GM21717 (cell line): ENCODE measurements around the gene CDKN2B-AS1.

ENCODE experiments used
- ATAC-seq: cut with Tn5 transposase; IDR thresholded peaks from one replicate; pipeline ENCODE4 v1.9.1; 2021; ENCODE audit warnings: mild to moderate bottlenecking, moderate library complexity; ENCODE audit not compliant: unreplicated experiment

CDKN2B-AS1 gene

DNA sequence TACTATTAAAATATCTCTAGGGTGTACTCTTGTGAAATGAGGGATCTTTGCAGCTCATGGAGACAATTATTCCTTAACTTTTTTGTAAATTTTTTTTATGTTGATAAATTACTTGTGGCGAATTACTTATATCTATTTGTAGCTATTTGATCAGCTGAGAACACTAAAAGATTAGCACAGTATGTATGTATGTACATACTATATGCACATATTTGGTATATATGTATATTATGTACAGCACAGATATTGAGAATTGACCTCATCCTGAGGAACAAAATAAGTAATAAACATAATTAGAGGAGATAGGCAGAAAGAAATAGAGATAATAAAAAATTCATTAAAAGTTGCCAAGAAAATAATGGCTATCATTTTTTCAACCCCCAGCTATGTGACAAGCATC is 12.2 kb upstream of the CDKN2B-AS1 start:
- no peak for ATAC-seq

DNA sequence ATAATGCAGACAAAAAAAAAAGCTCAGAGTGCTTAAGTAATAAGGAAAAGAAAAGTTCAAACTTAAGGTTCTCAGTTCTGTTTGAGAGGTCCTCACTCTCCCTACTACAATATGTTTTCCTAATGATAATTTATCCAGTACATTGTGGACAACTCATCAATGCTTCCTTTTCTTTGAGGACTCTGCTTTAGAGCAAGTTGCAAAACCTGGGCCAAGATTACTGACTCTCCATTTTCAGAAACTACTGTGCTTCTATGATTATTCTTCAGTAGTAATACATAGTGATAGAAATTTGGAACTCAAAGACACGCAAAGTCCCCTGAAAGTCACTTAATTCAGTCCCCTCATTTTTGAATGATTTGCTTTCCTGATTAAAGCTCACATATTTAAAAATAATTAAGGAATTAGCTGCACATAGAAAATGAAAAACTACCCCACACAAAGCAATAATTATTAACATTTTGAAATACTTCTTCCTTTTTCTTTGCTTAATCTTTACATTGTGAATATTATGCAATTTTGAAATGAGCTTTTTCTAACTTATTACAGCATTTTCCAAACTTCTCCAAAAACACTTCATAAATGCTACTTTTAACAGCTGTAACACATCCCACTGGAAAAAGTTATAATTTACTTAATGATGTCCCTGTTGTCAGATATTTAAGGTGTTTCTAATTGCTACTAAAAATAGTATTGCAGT is 11.6 kb upstream of the CDKN2B-AS1 start:
- ATAC-seq: no peak

DNA sequence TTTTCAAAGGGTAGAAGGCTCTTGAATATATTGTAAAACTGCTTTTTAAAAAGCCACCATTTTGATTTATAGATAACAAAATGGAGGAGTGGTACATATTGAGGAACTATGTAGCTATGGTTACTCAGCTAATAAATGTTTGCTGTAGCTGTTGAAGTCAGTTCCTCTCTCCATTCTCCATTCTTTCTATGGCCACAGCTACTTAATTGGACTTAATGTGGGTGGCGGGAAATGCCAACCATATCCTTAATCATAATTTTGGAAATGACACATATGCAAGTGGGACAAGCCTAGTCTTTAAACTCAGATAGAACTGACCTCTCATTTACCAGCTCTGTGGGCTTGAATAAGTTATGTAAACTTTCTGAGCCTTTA is 11.0 kb upstream of the CDKN2B-AS1 start:
- no peak for ATAC-seq

DNA sequence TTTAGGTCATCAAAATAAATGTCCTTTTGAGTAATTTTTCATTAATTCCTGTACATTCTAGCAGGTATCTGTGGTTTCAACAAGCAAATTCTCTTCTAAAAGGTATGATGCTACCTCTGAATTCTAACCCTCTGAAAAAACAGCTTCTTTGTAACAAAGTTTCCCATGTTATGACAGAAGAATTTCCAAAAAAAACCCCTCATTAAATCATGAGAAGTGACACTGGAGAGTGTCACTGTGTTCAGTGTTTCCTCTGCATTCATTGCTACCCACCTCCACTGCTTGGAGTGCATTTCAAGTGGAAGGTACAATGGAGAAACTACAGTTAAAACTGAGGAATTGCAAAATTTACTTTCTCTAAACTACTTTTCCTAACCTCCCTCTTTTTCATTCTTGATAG is 10.5 kb upstream of the CDKN2B-AS1 start:
- ATAC-seq: no peak

DNA sequence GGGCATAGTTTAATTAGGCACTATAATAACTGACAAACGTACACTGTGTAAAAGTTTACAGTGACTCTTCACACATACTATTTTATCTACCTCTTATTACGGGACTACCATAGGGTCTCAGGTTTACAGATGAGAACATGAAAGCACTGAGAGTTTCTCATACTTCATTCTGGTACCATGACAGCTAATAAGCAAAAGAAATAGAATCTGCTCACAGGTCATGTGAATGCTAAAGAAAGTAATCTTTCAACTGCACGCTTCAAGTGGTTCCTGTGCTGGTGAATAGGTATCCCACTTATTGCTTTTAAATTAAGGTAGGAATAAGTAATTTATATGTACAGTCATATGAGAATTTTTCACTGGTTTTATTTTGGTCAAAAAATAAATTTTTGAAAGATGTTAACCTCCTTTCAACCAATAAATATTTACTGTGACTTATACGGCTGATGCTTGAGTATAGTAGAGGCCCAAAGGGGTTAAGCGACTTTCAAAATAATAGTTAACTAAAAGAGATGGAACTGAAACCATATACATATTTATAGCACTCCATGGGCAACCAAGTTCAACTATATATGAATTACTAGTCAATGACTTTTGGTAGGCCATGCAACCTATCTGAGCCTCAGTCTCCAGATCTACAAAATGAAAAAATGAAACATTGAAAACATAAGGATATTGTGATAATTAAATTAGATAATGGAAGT is 8.5 kb upstream of the CDKN2B-AS1 start:
- ATAC-seq: no peak

DNA sequence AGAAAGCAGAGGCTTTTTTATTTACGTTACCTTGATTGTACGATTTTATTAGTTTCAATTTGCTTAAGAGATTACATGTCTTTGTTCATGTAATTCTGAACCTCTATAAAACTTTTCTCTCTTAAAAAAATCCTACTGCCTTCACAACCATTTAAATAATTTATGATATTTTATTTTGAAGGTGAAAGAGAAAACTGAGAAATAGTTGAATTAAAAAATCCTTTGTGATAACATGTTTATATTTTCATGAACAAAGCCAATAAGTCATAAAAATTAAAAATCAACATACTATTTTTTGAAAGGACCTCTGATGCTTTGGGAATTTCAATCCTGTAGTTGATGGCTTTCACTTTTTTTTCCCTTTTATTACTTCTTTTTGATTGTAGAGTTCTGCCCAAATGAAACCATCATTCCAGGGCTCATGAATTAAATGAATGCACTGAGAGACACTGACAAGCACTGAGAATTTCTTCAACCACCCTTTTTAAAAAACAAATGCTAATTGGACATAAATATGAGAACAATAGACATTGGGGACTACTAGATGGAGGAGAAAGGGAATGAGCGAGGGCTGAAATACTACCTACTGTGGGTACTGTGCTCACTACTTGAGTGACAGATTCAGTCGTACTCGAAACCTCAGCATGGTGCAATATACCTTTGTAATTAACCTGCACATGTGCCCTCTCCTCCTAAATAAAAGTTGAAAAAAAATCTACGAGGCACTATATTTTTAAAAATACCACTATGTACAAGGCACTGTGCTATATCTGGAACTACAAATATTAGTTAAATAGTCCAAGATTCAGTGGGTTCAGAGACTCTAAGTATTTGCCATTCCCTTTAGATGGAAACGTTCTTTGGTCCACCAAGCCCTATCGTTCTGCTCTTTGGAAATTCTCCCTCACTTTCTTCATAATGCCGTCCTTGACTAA is 6.3 kb upstream of the CDKN2B-AS1 start:
- ATAC-seq: no peak

DNA sequence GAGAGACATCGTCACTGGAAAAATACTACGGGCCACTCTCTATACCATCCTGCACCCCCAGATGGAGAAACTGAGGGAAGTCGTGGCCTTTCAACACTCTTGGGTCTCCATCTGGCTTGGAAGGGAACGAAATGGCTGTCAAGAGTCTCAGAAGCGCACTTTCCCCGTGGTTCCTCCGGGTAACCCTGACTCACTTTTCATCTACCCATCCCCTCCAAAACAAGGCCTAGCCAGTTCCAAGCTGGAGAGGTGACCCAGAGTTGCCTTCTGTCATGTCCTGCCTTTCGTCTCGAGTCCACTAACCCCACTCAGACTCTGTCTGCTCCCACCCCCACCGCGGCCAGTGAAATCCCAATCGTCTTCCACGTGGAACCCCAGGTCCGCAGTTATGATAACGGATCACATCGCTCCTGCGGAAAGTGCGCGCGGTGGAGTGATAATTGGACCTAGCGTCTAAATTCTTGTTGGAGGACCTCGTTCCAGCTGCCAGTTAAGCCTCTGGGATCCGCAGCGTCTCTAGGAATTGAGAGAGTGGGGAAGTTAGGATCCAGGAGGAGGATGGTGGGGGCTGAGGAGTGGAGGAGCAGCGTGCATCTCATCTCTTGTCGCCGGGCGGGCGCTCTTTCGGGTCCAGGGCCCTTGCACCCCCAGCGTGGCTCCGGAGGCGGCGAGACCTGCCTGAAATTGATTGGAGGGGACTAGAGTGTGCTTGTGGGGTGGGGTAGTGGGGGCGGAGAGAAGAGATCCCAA is 5.0 kb upstream of the CDKN2B-AS1 start:
- ATAC-seq: no peak

DNA sequence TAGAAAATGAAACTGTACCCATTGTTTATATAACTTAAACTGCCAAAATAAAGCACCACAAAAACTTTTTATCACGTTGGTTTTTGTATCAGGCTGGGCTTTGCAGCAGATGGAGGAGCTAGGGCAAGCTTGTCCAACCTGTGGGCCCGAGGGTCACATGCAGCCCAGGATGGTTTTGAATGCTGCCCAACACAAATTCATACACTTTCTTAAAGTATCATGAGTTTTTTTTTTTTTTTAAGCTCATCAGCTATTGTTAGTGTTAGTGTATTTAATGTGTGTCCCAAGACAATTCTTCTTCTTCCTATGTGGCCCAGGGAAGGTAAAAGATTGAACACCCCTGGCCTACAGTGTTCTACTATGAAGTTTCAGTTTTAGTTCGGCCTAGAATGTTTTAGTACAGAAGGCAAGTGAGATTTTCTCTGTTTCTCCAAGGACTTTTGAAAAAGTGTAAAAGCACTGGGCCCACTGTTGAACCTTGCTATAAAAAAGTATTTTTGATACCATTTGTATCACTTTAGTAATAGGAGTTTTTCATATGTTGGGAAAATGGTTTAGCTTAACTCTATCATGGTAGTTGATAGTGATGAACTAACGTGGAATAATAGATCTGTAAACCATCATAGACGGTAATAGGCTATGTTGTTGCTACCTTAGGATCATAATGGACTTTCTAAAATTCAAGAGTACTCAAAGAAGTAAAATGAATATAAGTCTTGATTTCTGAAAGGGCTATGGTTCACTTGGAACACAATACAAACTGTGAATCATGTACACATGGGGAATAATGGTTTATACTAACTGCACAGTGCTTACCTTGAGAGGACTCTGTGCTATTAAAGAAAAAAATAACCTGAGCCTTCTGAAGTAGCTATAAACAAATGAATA is 3.3 kb upstream of the CDKN2B-AS1 start:
- ATAC-seq: no peak

DNA sequence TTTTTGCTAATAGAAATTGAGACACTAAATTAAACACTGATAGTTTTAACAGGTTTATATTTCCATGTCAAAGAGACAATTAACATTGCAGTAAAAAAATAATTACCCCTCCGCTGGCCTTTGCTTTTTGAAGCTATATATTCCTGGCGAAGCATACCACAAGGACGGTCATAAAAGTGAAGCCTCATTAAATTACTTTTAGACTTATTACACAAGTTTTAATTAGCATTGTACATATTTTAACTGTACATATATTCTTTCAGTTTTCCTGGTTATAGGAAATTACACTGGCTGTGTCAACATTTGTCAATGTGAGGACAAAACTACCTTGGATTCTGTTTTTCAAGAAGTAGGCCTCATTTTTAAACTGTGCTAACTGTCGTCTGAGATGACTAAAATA is 1.6 kb upstream of the CDKN2B-AS1 start:
- no peak for ATAC-seq

DNA sequence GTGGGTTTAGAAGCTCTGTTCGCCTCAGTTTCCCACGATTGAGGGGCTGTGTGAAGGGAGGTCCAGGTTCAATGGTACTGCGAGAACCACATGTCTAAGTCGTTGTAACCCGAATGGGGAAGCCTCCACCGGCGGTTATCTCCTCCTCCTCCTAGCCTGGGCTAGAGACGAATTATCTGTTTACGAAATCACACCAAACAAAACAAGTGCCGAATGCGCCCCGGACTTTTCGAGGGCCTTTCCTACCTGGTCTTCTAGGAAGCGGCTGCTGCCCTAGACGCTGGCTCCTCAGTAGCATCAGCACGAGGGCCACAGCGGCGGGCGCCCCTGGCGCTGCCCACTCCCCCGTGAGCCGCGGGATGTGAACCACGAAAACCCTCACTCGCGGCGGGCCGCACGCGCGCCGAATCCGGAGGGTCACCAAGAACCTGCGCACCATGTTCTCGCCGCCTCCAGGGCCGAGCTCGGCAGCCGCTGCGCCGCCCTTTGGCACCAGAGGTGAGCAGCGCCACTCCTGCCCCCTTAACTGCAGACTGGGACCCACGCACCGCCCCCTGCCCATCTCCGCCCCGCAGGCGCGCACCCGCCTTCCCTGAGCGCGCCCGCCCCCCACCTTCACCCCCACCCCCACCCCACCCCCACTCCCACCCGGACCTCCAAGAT is 567 bp upstream of the CDKN2B-AS1 start, which contains the start of gene CDKN2A:
CDKN2A (minus strand) TSS at position 500 of the 663 bp plus-strand sequence.
- peak; percentile 45 for ATAC-seq

DNA sequence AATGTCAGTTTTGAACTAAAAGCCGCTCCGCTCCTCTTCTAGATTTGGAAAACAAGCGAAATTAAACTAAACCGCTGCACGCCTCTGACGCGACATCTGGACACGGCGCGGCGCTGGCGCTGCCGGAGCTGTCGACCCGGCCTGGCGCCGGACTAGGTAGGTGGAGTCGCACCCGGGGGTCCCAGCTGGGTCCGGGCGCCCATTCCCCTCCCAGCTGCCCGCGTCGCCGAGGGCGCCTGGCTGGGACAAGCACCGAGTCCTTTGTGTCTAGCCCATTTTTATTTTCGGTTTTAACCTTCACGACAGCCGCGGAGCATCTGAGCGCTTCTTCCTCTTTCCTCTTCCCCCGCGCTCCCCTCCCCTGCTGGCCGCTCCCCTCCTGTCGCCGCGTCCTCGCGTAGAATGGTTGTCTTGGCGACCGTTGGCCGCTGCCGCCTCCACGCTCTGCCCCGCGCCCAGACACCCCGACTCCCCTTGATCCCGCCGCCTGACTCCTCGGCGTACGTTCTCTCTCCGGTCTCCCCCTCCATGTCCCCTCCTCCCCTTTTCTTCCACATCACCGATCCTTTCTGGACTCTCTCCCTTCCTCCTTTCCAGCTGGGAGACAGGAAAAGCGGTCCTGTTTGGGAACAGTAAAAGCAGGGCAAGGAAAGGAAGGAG is 545 bp downstream of the CDKN2B-AS1 start:
- ATAC-seq: peak; percentile 91

DNA sequence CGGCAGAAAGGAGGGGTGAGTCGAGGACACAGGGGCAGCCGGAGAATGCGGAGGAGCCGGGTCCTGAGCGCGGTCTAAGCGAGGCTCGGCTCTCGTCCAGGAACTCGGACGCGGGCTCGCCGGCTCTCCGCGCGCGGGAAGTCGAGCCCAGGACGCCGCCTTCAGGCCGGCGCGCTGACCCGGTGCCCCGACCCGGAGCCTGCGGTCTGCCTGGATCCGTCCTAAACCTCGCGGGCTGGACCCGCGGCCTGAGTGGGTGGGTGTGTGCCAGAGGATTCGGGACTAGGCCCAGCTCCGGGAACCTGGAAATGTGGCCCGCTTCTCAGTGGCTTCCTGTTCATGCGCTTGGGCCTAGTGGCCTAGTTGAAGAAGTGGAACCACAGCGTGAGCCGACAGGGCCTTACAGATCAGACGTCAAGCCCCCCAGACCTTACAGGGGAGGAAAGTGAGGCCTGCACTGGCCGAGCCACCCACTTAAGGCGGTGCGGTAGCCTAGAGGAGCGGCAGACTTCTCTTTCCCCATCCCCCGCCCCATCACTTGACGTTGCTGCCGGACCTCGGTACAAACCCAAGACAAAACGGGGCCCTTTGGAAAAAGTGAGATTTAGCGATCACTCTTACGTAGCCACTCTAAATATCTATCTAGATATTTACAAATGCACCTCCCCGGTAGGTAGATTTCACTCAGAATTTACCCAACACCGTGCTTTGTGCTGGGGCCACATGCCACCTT is 1.2 kb downstream of the CDKN2B-AS1 start:
- peak; percentile 27 for ATAC-seq

DNA sequence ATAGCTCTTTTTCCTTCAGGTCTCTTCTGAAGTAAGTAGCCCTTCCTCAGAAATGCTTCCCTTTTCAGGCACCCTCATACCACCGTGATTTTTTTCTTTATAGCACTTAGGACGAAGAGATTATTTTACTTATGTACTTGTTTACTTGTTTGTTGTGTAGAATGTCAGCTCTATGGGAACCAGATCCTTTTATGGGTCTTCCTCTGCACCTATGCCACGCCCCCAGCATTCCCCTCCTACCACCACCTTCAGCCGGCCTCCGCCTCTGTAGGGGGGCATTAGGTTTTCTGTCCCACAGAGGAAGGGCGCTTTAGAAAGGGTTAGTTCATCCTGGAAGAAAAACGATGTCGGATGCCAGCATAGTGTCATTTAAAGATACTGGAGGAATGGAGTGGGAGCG is 1.8 kb downstream of the CDKN2B-AS1 start:
- ATAC-seq: no peak

DNA sequence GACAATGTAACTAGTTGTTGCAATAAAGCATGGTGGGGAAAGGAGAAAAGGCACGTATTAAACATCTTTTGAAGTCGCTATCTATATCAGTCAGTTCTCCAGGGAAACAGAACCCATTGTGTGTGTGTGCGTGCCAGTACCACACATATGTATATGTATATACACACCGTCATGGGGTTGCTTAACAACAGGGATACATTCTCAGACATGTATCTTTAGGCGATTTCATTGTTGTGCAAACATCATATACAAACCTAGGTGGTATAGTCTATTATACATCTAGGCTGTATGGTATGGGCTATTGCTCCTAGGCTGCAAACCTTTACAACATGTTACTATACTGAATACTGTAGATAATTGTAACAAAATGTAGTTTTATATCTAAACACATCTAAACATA is 2.3 kb downstream of the CDKN2B-AS1 start:
- no peak for ATAC-seq

DNA sequence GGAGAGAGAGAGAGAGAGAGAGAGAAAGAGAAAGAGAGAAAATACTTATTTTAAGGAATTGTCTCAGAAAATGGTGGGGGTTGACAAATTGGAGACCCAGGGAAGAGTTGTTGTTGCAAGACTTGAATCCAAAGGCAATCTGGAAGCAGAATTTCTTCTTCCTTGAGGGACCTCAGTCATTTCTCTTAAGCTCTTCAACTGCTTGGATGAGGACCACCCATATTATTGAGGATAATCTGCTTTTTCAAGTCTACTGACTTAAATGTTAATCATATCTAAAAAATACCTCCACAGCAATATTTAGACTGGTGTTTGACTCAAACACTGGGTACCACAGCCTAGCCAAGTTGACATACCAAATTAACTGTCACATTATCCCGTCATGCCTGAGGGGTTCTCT is 2.9 kb downstream of the CDKN2B-AS1 start:
- ATAC-seq: no peak

DNA sequence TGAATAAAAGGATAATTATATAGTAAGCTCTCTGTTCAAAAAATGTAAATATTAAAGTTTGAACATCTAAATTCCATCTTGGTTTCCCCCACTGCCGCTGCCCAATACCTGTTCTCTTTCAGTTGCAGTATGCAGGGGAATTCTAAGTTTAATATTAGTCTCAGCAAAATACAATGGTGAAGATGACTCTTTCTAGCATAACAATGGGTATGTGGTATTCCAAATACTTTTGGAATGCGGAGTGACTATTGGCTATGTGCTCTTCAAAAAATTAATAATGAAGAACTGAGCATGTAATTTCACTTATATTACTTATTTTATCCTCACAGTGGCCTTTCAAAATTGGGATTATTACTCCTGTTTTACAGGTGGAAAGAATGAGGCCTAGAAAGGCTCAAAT is 3.4 kb downstream of the CDKN2B-AS1 start:
- no peak for ATAC-seq

DNA sequence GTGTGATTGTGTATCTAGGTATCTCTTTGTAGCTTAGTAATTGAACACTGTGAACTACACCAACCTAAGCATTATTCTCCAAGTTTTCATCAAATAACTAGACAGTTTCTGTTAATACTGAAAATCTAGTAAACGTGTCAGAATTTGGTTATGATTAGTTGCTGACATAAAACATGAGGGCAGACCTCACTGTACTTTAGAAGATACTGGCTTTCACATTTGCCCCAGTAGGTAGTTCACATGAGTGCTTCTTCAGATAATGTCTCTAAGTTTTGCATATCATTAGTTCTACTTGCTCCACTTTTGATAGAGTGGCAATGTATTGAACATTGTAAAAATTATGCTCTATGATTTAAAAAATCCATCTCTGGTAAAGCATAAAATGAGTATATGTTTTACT is 7.4 kb downstream of the CDKN2B-AS1 start:
- no peak for ATAC-seq

DNA sequence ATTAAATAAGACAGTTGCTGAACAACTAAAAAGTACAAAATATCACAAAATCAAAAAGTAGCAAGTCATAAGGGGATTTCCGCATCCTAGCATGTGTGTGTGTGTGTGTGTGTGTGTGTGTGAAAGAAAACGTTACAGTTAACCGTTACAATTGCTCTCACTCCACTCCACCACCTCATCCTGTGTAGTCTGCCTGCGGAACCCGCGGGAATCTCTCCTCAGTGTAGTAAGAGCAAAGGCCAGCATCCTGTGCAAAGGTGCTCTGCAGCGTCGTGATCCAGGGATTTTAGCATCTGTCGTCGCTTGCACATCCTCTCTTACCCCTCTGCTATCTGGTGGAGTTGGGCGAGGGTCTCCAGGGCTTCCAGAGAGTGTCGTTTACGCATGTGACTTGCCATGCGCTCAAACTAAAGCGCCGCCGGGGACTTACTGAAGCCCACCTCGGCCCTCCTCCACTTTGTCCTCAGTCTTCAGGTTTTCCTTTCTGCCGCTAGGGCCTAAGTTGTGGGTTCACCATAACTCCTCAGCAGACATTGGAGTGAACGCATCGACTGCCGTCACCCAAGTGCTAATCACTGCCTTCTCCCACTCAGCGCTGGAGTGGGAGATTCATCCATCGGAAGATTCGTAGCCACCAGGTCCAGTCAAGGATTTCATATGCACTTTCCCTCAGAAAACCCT is 10.6 kb downstream of the CDKN2B-AS1 start:
- no peak for ATAC-seq
